ENCODE results near the gene ANO2.
A peak's percentile ranks its signal among the peaks of the same experiment; 100 is the strongest.

Gene ANO2

DNA sequence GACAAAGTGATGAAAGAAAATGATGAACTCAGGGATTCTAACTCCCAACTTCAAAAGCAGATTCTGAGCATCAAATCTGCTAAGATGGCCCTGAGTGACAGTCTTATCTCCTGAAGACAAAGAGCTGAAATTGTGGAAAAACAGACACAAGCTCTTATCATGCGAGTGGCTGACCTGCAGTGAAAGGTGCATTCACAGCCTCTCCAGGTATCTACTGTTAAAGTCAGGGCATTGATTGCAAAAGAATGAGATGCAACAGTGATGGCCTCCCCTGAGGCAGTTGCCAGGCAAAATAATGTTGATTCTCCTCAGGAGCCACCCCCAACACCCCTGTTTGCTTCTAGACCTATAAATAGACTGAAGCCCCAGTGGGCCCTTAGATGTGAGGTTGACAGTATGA, 126.2 kb downstream of the ANO2 start:
- peak; percentile 4 for DNase-seq (ENCODE audit: low spot score)

DNA sequence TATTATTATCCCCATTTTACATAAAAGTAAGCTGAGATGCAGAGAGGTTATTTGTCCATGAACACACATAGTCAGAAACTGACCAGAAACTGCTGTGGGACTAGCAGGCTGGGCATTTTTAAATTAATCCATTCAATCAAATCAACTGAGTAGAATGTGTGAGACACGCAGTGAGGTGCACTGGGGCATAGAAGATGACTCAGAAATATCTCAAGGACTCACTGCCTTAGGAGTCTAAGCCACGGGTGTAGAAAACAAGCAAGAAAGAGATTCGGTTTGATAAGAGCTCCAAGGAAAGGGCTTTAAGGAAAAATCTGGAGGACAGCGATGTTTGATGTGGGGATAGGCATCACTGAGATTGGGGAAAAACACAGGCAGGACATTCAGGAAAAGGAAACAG, 127.8 kb downstream of the ANO2 start:
- DNase-seq (ENCODE audit: low spot score), result no peak

DNA sequence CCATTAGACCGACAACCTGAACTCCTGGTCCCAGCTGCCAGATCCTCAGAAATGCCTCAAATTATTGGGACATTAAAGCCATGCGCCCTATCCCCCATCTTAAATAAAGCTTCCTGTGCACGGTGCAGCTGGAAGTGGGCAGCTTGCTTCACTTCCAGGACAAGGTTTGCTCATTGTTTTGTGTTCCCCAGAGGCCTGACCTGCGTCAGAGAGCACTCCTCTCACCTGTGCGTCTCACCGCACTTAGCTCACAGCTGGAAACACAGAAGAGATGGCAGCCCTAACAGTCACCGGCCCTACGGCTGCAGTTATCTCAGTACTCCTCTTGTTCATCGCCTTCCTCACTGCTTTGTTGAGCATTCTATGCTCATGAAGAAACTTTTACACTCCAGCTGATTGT, 135.5 kb downstream of the ANO2 start:
- peak; percentile 33 for DNase-seq (ENCODE audit: low spot score)

DNA sequence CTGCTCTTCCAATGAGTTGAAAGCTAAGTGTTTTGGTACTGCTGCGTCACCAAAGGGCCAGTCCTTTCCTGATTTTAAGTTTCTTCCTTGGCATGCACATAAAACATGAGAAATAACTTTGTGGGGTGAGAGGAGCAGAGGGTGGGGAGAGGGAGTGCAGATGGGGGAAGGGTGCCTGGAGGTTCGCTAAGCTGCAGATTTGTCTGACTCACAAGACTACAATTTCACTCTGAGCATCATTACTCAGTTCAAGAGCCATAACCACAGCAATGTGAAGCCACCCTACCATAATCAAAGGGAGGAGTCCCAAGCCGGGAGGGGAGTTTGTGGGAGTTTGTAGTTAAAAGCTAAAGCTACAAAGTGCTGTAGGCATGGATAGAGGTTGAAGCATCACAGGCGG, 136.1 kb downstream of the ANO2 start:
- peak; percentile 23 for DNase-seq (ENCODE audit: low spot score)

GRCh38 chr12:5807514-5808219, 137.4 kb downstream of the ANO2 start:
- peak; percentile 5 for DNase-seq (ENCODE audit: low spot score)

DNA sequence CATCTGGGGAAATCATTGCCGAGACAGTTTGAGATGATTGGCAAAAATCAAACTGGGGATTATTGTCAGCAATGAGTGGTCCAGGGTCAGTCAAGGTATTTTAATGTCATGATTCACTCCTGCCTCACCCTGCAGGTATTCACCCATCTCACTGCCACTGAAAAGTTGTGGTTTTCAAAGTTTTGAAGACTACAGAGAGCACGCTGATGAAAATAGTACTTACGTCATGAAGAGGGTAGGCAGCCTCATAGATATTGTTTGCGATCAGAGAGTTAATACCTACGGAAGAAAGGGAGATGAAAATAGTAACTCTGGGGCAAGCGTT, 138.0 kb downstream of the ANO2 start:
- no peak for DNase-seq (ENCODE audit: low spot score)

DNA sequence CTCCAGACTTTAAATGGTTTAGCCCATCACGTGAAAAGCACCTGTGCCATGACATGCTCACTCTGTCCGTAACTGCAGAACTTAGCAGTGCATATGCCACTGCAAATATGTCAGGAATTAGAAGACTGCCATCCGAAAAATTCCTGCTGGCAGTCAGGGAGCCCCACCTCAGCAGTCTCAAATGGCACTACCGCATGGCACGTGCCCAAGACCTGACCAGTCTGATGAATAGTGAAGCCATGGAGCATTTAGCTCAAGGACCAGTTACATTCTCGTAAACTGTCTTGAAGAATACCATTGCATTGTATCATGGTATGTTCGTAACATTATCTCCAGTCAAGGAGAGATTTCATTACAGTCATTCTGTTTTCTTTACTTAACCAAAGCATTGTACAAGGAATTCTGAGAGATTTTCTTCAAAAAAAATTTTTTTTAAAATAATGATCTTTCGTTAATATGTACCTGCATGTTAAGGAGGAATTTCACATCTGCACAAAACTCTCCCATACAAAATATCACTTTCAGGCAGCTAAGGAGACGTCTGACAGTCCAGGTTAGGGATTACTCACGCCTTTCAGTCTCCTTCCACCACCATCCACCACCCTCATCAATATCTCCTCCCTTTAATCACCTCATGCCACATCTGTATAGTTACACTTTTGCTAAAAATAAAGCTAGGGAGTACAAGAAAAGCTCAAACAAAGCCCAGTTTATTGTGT, 138.5 kb downstream of the ANO2 start:
- peak; percentile 57 for DNase-seq (ENCODE audit: low spot score)

DNA sequence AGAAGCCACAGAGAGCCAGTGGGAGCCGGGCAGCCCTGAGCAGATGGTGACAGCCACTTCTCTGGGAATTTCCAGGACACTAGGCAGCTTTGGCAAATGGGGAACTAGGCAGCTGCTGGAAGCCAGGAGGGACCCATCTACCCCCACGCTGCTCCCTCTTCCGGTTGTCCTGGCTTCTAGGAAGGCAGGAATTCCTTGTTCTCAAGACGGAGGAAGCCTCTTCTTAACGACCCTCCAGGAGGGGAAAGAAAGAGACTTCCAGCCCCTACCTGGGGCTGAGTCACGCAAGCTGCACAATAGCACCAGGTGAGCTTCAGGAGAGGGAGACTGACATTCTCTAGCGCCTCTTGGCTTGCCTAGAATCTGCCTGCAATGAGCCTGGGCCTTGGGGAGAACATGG, 141.5 kb downstream of the ANO2 start:
- no peak for DNase-seq (ENCODE audit: low spot score)

GRCh38 chr12:5798242-5799015, 146.6 kb downstream of the ANO2 start:
- peak; percentile 60 for DNase-seq (ENCODE audit: low spot score)

DNA sequence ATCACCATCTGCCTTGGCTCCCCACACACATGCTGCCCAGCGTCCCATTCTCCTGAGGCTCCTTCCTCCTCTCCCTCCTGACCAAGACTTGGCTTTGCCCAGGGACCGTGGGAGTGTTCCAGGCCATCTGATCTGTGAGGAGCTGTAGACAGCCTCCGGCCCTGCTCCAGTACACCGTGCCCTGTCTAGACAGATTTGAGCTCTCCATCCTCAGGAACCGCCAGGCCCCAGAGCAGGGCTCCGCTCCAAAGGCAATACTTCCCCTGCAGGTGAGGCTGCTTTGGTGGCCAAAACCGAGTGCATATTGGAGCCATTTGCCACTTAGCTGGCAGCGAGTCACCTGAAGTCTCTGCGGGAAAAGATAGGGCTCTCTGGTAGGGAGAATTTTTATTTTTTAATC, 147.4 kb downstream of the ANO2 start:
- no peak for DNase-seq (ENCODE audit: low spot score)

DNA sequence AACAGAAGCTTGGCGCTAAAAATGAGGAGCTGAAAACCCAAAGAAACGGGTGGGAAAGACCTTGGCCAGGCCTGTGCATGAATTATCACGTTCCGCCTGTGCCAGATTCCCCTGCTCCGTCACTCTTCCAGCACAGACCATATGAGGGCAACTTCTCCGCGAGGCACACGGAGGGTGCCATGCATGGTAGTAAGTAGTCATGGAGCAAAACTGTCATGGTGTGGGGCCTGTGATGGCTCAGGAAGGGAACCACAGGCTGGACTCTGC, 148.2 kb downstream of the ANO2 start:
- no peak for DNase-seq (ENCODE audit: low spot score)

DNA sequence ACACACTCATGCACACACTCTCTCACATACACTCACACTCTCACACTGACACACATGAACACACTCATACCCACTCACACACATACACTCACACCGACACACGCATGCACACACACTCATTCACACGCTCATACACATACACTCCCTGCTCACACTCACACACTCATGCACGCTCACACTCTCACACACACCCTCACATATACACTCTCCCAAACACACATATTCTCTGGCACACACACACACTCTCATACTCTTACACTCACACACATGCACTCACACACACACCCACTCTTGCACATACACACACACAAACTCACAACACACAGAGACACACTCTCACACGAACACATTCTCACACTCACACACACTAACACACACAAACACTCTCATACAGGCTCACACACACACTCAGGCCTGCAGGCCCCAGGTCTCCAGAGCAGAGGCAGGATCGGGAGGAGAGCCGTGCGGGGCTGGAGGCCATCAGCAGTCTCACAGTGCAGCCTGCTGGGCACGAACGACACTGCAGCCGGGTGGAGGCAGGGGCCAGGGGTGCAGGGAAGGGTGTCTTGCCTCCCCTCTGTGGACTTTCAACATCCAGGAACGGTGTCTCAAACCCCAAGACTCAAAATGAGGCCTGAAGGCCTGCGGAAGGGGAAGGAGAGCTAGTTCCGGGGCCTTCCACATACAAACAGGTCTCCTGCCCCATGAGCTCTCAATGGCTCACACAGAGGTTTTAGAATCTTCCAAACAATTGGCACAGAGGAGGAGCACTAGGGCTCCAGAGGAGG, 148.7 kb downstream of the ANO2 start:
- peak; percentile 77 for DNase-seq (ENCODE audit: low spot score)

- no peak for DNase-seq (ENCODE audit: low spot score)
Observed at GRCh38 chr12:5794156-5794555, 150.9 kb downstream of the ANO2 start.

- DNase-seq (ENCODE audit: low spot score), result no peak
Observed at GRCh38 chr12:5792343-5792742, 152.7 kb downstream of the ANO2 start.

DNA sequence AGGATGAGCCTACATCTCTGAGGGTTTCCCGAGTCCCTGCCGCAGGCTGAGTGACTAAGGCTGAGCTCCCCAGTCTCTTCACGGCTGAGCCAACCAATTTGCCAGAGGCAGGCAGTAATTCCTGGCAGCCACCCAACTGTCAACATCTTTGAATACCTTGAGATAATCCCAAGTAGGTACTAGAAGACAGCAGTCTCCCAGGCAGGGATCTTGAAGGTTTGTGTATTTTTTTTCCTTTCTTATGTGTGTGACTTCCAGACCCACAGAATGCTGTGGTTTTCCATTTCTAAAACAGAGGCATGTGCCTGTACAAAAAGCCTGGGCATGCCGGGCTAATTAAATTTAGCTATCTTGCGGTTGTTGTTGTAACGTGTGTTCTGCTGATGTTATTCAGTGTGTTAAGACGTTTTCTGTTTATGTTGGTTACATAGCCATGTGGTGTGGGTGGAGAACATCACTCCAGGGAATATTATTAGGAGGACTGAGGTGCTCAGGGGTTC, 155.5 kb downstream of the ANO2 start:
- DNase-seq (ENCODE audit: low spot score), result no peak

DNA sequence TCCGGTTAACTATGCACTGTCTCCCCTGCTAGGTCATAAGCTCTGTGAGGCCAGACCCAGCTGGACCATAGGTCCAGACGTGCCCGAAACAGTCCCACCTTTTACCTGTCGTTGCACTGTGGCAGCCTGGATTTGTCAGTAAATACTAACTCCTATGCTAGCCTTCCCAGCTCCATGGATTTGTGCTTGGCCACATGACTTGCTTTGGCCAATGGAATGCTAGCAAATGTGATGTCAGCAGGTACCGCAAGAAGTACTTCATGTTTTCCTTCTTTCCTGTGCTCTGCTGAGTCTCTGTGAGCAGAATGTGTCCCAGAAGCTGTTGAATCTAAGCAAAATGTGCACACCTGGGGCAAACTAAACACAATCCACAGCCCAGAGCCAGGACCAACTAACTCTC, 157.2 kb downstream of the ANO2 start:
- no peak for DNase-seq (ENCODE audit: low spot score)

DNA sequence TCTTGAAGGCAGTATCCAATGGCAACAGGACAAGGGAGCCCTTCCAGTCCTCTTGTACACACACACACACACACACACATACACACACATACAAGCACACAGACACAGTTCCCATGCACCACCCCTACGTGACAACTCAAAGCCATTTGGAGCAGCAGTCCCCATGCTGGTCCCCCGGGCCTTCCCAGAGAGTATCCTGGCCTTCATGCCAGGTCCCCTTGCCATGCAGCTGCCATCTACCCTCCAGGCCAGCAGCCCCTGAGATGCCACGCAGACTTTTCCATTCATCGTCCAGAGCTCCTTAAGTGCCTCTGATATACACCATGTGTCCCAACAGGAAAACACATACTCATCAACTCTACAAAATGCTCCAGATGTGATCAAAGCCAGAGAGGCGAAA, 159.5 kb downstream of the ANO2 start:
- DNase-seq (ENCODE audit: low spot score), result no peak

GRCh38 chr12:5784462-5785130, 160.5 kb downstream of the ANO2 start:
- no peak for DNase-seq (ENCODE audit: low spot score)

DNA sequence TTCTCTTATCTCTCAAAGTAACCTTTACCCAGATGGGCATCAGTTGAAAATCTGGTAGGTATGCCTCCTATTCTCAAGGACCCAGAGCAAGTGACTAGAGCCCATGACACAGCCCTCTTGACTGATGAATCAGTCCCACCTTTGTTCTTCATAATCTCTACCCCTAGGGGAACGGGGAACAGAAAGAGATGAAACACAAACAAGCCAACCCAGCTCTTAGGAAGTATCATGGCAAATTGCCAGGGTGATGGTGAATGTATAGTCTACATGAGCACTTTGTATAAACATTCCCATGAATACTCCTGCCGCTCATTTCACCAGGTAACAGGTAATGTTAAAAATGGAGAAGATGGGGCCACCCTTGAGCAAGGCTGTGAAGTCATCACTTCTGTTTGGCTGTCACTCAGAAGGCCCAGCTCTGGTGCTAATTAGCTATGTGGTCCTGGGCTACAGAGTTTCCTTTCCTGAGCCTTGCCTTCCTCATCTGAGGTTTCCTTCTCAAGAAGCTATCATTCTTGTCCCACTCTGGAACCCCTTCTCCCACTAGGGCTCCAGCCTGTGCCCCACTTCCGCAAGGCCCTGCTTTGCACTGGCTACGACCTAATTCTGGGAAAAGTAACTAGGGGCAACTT, 161.7 kb downstream of the ANO2 start:
- DNase-seq (ENCODE audit: low spot score), result no peak

- no peak for DNase-seq (ENCODE audit: low spot score)
Observed at GRCh38 chr12:5780536-5780935, 164.5 kb downstream of the ANO2 start.

DNA sequence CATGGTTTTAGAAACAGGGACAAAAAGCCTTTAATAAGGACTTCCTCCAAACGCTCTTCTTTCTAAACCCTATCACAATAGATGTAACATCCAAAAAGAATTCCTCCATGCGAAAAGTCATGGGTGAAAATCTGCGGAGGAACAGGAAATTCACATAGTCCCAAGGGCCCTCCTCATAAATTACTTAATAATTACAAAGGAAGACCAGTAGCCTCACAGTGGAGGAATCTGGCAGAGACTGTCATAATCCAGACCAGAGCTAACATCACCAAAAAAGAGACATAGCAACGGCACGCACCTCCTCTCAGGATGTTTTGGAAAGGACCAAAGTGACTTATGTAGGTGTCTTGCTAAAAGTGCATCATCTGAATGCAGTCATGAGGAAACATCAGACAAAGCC, 165.7 kb downstream of the ANO2 start:
- no peak for DNase-seq (ENCODE audit: low spot score)
